Right ventricle myocardium inferior (tissue), 1 donor: ENCODE results near the gene LCE7A. TPM values are rescaled to one million over a fixed set of nuclear protein-coding genes. Genes with fewer than 3 reads are reported as not detected.

Experiments used
- ATAC-seq: fragments of 200-7000 bp; cut with Tn5 transposase; one replicate; pipeline ENCODE4 v1.9.1; 2020; ENCODE audit warnings: mild to moderate bottlenecking, moderate library complexity
- DNase-seq: peaks from one replicate; pipeline ENCODE4 v3.0.0; 2021; ENCODE audit errors: missing footprints
- intact Hi-C: fragments of 100-400 bp; cut with DNase I; formaldehyde crosslinking; loops from one replicate; pipeline ENCODE4 v1.11.0; 2022
- long read RNA-seq: library from polyadenylated mRNA; unstranded; transcript quantifications from one replicate; pipeline ENCODE4 v2.0.0, GENCODE V29; 2021
- total RNA-seq: library from RNA; stranded (reverse); fragmentation: NEBNext Ultra II Directional; extraction: Animal tissue kit (Norgen Biotek cat#: 25700); gene quantifications from one replicate; pipeline ENCODE4 v1.2.1, GENCODE V29; 2021
- donor health status: DM: no; HTN: yes; CAD: no; lungs with severe emphysema.

The LCE7A gene, protein sequence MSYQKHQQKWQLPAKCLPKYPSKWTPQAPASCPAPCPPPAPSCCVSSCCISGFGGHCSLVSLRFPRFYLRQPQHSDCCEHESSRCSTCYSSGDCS
- total RNA-seq = not detected
- long read RNA-seq = 0 reads

DNA sequence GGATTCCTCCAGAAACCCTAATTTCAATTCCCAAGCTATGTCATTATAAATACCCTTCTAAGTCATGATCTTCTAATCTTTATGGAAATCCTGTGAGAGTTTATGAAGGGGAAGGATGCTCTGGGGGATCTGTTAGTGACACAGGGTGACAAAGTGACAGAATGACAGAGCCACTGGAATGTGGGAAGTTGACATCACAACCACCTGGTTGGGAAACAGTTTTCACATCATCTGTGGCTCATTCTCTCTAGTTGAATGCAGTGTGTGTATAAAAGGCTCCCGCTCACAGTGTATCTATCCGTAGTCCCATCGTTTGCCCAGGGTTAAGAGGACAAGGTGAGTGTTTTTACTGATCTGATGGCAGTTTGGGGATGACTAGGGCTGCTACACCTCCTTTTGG, at the start of gene LCE7A:
Gene LCE7A, plus strand, starts transcription at position 301 of the 400 bp plus-strand sequence. CDS start 702 bp downstream, outside the sequence.
- intact Hi-C loops = no loop called here
- no peak for ATAC-seq

DNA sequence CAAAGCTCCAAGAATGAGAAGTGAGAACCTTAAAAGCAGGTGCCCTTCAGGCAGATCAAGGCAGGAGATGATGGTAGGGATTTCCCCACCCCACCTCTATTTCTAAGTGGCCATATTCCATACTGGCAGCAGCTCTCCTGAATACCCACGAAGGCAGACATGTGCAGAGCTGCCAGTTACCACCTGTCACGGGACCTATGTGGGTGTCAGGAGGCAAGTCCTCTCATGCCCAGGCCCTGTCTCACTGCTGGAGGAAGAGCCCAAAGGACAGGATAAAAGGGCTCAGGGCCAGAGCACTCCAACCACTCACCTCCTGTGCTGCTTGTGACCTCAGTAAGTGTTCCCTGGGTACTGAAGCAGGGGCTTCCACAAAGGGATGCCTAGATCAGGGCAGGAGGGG, 48.7 kb upstream of the LCE7A start:
- intact Hi-C loops = no loop called here
- no peak for ATAC-seq
- no peak for DNase-seq

More for the DNA sequence above, at the start of gene LCE7A:
- DNase-seq = no peak

DNA sequence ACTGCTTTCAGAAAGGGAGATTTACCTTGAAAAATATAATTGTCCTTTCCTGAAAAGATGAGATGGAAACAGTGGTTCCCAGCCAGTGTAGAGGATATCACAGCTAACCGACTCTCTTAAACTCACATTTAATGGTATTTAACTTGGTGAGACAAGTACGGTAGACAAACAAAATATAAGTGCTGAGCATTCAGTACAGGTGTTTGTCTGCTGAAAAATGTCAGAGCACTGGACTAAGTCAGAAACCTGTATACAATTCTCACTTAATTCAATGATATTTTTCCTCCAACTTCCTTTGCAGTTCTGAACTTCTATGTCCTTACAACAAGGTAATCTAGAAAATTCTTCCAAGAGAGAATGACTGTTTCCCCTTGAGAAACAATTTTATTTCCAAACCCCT, 48.1 kb upstream of the LCE7A start, which contains the start of gene LCE1B:
Gene LCE1B, plus strand, starts transcription at position 301 of the 400 bp plus-strand sequence. CDS start 476 bp downstream, outside the sequence.
- no peak for ATAC-seq
- no peak for DNase-seq
- intact Hi-C loops = no loop called here

DNA sequence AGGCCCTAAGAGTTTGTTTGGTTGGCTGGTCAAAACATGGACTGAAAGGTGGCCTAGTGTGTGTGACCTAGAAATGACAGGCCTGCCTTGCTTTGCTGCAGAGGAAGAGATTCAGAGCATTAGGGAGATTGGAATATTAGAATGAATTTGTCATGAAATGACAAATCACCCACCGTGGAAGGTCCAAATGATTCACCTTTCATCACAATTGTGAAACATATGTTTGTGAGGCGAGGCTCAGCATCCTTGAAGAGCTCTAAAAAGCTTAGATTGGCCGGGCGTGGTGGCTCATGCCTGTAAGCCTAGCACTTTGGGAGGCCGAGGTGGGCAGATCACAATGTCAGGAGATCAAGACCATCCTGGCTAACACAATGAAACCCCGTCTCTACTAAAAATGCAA, 42.5 kb upstream of the LCE7A start:
- no peak for DNase-seq
- no peak for ATAC-seq
- intact Hi-C loops = no loop called here

DNA sequence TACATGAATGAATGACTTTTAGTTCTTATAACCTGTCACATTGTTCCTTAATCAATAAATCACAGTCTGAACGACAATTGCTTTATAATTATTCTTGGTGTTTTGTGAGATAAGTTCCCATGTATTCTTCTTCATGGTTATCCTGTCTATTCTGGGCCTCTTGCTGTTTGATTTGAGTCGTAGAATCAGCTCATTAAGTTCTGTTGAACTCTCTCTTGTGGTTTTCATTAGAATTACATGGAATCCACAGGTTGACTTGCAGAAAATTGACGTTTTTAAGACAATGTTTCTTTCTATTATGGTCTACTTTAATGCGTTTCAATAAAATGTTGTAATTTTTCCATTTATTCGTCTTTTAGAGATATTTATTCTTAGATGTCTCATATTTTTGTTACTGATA, 36.5 kb upstream of the LCE7A start:
- intact Hi-C loops = no loop called here
- no peak for ATAC-seq

DNA sequence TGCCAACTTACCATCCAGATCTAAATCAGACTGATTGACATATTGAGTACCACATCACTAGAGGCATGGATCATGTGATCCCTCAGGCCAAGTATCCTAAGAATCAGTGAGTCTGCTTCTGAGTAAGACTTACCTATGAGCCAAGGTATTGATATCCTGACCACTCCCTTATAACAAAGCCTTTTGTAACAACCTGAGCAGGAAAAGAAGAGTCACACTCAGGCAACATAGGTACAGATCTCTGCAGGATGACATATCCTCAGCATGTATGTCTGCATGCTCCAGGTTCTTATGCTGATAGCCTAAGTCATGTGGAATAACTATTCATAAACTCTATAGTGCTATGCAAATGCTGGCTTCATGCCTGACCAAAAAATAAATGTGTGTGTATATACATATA, 34.8 kb upstream of the LCE7A start:
- intact Hi-C loops = no loop called here
- no peak for ATAC-seq
- no peak for DNase-seq

More for the DNA sequence above, 36.5 kb upstream of the LCE7A start:
- no peak for DNase-seq

DNA sequence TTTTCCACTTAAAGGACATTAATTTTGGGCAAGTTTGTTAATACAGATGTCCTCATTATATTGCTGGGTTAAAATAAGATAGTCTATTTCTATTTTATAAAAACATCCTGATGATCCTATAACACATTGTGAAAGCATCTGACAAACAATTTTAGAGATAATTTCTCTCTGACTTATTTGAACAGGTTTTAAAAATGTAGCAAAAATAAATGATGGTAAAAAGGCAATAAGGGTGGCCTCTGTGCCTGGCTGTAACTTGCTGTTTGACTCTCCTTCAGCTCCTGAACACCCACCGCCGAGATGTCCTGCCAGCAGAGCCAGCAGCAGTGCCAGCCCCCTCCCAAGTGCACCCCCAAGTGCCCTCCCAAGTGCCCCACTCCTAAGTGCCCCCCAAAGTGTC, 32.6 kb upstream of the LCE7A start, which contains the start of gene LCE1A:
Gene LCE1A, plus strand, starts transcription at position 301 of the 400 bp plus-strand sequence. Its CDS starts 0 bp downstream, at position 301.
- no peak for ATAC-seq

DNA sequence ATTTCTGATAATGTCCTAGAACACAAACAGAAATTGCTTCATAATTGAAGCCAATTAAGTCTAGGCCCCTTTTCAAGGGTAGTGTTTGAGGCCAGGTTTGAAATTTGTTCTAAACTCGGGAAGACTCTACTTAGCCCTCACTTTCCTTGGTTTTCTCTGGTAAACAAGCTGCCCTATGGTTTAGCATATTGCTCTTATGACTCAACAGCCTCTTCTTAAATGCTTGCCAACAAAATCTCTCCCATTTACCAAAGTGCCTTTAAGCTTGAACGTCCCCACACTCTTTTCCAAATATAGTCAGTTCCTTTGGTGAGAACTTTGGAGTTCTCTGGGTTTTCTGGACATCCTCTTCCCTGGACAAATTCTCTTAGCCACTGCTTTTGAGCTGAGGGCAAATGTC, 22.9 kb upstream of the LCE7A start:
- DNase-seq (no peak), ATAC-seq (no peak)
- intact Hi-C loops = no loop called here

More for the DNA sequence above, 32.6 kb upstream of the LCE7A start, which contains the start of gene LCE1A:
- DNase-seq = no peak
- intact Hi-C loops = no loop called here

DNA sequence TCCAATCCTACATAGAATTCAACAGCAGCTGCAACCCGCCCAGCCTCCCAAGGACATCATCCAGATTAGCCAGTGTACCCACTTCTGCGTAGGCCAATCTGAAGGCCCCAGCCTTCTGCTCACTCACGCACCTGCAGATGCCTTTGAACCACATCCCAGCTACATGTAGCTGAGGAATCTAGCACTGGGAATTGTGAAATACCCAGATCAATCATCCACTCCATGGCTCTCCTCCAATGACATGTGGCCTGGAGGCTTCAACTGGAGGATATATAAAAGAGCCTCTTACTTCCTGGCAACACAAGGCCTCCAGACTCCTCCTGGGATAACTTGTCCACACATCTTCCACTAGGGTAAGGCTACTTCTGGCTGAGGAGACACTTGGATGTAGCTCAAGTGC, 17.2 kb upstream of the LCE7A start, which contains the start of gene LCE6A:
Gene LCE6A, plus strand, starts transcription at position 301 of the 400 bp plus-strand sequence. CDS start 665 bp downstream, outside the sequence.
- intact Hi-C loops = no loop called here
- ATAC-seq = no peak
- DNase-seq = no peak

DNA sequence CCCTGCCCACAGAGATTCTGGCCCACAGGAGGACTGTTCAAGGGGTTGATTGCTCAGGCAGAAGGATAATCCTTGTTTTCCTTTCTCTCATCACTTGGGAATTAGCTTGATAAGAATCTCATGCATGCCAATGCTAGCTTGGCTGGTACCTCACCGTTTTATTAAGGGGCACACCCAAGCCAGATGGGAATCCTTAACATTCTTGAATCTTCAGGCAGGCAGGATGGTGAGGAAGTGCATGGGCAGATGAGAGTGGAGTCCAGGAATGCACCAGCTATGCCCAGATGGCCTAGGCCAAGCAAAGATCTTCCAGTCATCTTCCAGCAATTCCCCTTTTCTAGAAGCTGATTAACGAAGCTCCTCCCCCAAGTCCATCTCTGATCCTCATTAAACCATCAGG, 4.1 kb upstream of the LCE7A start:
- intact Hi-C loops = no loop called here
- no peak for ATAC-seq
- DNase-seq = no peak

DNA sequence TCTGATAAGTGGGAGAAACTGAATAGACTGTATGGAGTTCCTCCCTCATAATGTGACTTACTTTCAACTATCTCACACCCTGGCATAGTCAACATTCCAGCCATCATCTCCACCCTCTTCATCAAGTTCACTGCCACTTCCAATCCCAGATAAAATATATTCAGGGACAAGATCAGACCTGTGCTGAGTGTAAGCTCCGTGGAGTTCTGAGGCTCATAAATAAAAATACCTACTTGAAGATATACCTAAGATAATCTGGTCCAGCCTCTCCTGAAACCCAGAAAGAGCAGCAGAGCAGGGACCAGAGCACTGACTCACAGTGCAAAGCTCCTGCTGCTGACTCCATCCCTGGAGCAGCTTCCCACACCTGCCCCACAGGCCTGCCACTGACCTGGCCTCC, 1.7 kb upstream of the LCE7A start:
- ATAC-seq = no peak
- intact Hi-C loops = no loop called here

DNA sequence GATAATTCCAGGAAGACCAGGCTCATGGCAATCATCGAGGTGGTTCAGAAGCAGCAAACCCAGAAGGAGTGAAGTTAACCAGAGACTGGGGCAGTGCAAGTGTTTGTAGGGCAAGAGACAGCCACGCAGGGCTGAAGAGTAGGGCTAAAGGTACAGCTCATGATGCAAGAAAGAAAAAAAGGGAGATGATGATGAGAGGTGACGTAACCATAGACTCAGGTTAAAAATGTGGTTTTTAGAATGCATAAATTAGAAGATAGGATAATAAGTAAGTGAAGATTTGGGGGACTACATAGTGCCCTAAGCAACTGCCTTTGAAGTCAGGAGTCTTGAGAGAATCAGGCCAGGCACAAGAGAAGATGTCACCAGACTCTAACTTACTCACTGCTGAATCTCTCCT, 333 bp downstream of the LCE7A start:
- no peak for ATAC-seq
- intact Hi-C loops = no loop called here
- no peak for DNase-seq

More for the DNA sequence above, 1.7 kb upstream of the LCE7A start:
- DNase-seq = no peak

DNA sequence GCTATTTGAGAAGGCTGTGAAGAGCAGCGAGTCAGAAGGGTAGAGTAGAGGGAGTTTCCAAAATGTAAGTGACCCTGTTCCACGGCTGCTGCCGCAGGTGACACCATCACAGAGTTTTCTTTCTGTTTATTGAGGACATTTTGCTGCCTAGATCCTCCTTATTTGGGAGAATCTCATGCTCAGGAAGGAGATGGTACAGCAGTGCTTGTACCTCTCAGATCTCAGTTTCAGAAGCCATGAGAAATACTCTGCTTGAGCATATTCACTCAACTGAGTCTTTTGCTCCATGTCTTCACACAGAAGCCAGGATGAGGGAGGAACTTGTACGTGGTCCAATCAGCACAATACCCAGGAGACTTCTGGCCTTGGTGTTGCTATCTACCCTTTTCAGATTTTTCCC, 1.6 kb downstream of the LCE7A start:
- ATAC-seq (no peak), DNase-seq (no peak)
- intact Hi-C loops = no loop called here

DNA sequence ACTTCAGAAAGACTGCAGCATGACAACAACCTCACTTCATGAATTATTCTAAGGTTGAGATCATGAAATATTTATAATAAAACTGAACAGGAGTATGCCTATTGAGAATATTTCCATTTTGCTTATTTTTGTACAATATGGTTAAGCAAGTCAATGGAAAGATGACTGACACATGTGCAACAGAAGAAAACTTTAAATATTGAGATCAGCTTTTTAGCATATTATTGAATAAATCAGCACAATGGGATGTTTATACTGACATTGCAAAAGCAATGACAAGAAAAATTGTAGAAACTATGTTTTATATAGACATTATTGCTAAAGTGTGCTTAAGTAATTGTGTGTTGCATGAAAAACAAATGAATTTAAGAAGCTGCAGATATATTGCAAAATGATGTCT, 4.6 kb downstream of the LCE7A start:
- DNase-seq (no peak), ATAC-seq (no peak)
- intact Hi-C loops = no loop called here

DNA sequence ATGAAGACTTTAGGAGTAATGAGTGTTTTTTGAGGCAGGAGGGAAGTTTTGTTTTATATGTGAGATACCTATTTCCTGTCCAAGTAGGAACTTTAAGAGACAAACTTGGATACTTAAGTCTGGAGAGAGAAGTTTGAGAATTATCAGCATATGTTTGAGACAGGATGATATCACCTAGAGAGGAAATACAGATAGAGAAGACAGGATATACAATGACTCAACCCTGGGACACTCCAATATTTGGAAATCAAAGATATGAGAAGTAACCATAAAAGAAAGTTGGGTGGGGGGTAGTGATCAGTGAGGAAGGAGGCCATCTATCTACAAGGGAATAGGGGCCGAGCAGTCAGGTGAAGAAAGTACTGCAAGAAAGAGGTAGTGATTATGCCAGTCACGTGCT, 6.5 kb downstream of the LCE7A start:
- ATAC-seq (no peak), DNase-seq (no peak)
- intact Hi-C loops = no loop called here

DNA sequence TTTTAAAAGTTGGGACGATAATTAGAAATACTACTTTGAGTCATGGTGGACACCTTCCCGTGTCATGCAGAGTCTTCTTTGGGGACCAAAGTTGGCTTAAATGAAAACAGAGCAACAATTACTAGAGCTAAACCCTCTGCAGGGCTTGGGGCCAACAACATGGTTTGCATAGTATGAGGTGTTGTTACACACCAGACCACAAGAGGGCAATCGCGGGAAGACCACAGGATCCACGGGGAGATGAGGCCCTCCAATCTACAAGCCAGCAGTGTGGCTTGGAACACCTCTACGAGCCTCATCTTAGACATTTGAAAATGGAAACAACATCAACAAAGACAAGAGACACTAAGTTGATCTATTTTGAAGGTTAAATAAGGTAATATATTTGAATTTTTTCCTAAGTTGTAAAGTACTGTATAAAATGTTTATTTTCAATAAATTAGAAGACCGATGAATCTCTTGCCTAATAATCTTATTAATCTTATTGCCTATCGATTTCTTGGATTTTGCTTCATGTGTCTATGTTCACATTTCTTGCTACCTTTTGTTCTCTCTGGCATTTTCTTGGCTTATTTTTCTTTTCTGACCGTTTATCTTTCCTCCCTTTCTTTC, 10.1 kb downstream of the LCE7A start:
- intact Hi-C loops = no loop called here
- peak; percentile 34 for ATAC-seq
- DNase-seq = no peak

DNA sequence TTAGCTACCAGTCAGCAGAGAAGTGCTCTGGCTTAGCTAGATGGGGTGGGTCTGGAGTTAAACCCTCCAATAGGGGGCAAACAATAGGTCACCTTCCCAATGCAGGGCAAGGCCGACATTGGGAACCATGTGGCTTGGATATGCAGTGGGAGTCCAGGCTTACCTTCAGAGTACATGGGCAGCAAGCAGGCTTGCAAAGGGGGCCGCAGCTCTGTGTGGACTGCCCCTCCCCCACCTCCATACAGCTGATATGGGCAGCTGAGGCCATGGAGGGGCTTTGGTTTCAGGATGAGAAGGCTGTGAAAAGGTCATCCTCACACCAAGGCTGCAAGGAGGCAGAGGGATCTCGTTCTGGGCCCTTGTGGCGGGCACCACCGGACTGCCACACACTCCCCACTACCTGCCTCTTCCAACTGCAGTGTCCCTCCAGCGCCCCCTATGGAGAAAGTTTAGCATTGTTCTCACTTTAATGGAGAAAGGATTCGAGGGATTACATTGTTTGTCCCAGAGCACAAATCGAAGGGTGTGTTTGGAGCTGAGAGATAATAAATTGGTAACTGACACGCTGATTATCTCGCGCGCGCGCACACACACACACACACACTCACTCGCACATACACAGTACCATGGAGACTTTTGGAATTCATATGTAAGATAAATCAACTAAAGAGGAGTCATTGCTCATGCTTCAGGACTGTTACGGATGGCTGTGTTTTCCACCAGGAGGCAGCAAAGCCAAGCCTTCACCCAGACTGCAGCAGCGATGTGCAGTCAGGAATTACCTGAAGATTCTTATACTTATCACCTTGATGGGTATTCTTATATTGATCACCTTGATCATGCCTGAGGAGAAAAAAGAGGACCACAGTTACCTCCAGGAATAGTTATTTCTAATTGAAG, 11.3 kb downstream of the LCE7A start:
- ATAC-seq = no peak
- intact Hi-C loops = no loop called here
- no peak for DNase-seq

DNA sequence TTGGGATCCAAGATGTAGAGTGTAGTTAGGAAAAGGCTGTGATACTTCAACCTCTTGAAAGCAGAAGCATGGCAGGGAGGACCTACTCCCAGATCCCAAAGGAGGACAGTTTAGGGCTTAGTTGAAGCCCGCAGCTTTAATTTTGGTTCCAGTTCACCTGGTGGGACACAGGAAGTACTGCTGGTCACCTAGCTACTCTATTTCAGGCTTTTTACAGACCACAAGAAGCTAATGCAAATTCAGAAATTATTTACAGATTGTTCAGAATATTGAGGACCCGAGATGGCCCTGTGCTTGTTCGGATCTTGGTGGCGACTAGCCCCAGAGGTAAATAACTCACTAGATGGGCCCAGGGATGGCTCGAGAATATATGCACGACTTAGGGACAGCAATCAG, 11.9 kb downstream of the LCE7A start:
- intact Hi-C loops = no loop called here
- no peak for ATAC-seq
- no peak for DNase-seq

DNA sequence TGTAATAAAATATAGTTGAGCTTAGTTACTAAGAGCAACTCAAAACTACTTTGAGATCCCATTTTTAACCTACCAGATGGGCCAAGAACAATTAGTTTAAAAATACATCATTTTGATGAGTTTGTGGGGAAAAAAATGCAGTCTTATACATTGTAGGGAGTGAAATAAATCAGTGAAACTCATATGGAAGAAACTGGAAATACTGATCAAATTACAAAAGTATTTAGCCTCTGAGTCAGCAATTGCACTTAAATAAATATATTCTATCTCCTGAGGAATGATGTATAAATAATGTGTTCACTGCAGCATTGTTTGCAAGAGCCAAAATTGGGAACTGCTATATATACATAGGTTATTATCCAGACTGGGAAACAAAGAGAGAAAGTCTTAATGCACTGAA, 13.7 kb downstream of the LCE7A start:
- no peak for ATAC-seq
- no peak for DNase-seq
- intact Hi-C loops = no loop called here

DNA sequence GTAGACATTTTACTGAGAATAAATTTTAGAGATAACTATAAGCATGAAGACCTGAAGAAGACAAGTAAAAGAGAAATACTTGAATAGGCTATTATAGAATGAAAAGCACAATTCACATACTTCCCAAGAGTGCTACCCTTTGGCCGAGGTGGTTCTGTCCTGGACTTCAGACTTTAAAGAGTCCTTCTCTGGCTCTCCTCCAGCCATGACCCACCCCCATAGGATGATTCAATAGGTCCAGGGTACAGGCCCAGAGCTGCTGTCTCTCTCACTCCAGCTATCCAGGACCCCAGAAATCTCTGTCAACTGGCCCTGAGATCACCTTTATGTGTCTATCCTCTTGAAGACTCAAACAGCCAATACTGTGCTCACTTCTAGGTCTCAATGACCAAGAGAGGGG, 17.0 kb downstream of the LCE7A start:
- no peak for DNase-seq
- intact Hi-C loops = no loop called here

More for the DNA sequence above, 17.0 kb downstream of the LCE7A start:
- ATAC-seq = no peak
